ENCODE measurements around the gene KIAA0753. TPM values are rescaled to one million over a fixed set of nuclear protein-coding genes. Genes with fewer than 3 reads are reported as not detected.

The KIAA0753 gene
- total and polyA plus RNA-seq, 2 of the 8 experiments (the other 6 are each of a cell fraction or from before 2014, with no cell fraction given): 5.0 to 27.1 TPM

DNA sequence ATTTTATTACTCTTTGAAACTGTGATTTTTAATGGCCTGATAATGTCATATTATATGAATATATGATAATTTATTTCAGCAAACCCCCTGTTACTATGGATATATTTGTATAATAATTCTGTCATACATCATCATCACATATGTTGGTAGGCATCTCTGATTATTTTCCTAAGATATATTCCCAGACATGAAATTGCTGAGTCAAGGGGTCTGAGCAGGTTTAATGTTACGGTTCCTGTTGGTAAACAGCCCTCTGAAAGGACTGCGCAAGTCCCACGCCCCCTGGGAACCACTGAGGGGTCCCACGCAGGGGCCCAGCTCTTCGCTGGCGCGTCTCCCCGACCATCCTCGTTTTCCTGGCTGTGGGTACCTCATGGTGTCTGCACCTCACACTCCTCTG, 48.4 kb upstream of the KIAA0753 start (continued):
- TF ChIP-seq TEAD4 (IDR thresholded peaks at IDR 0.05; ENCODE audit: low read depth, low read length): no peak
